Stimulated activated naive CD8-positive, alpha-beta T cell treated with anti-CD3 and anti-CD28 coated beads, Interleukin-15, Interleukin-2, amounts not matched to agents 100 U/mL and 50 U/mL, for 24 hours (primary cell): ENCODE measurements around the gene SELENOK.

Experiments used
- ATAC-seq: fragments of 150-1000 bp; cut with Tn5 transposase; one replicate; pipeline ENCODE4 v1.10.0; 2021
- DNase-seq: peaks from one replicate; pipeline ENCODE4 v3.0.0; 2021

SELENOK gene

GRCh38 chr3:53883008-53883407, 8.7 kb downstream of the SELENOK start:
- DNase-seq = no peak
- ATAC-seq = no peak

- peak; percentile 89 for DNase-seq
- peak; percentile 95 for ATAC-seq
Measured at GRCh38 chr3:53881691-53882593, 9.7 kb downstream of the SELENOK start, which contains the start of gene ACTR8. Gene ACTR8, minus strand, starts transcription at chr3:53882152. Its CDS starts 51 bp downstream, at chr3:53882101.

- ATAC-seq = no peak
- no peak for DNase-seq
Measured at GRCh38 chr3:53880396-53881345, 11.0 kb downstream of the SELENOK start.

GRCh38 chr3:53865732-53866499, 25.7 kb downstream of the SELENOK start:
- ATAC-seq = no peak
- DNase-seq = no peak

- DNase-seq = no peak
Measured at GRCh38 chr3:53863145-53863544, 28.5 kb downstream of the SELENOK start.

GRCh38 chr3:53862241-53862640, 29.4 kb downstream of the SELENOK start:
- ATAC-seq (no peak), DNase-seq (no peak)

More at GRCh38 chr3:53863145-53863544, 28.5 kb downstream of the SELENOK start:
- ATAC-seq = no peak

GRCh38 chr3:53860196-53860595, 31.5 kb downstream of the SELENOK start:
- DNase-seq (no peak), ATAC-seq (no peak)

- ATAC-seq (no peak), DNase-seq (no peak)
Measured at GRCh38 chr3:53859178-53859577, 32.5 kb downstream of the SELENOK start.

- DNase-seq = no peak
- ATAC-seq = no peak
Measured at GRCh38 chr3:53858096-53858741, 33.4 kb downstream of the SELENOK start.

GRCh38 chr3:53856964-53857363, 34.7 kb downstream of the SELENOK start:
- DNase-seq = no peak
- no peak for ATAC-seq

- no peak for DNase-seq
Measured at GRCh38 chr3:53850895-53851294, 40.8 kb downstream of the SELENOK start.

GRCh38 chr3:53849916-53850315, 41.7 kb downstream of the SELENOK start:
- no peak for ATAC-seq
- DNase-seq = no peak

More at GRCh38 chr3:53850895-53851294, 40.8 kb downstream of the SELENOK start:
- ATAC-seq = no peak

GRCh38 chr3:53846851-53847155, 44.9 kb downstream of the SELENOK start:
- DNase-seq (no peak), ATAC-seq (no peak)

GRCh38 chr3:53846134-53846850, 45.4 kb downstream of the SELENOK start, which contains the start of the genes CHDH and IL17RB:
Gene CHDH, minus strand, starts transcription at chr3:53846419. Its CDS starts 22,411 bp downstream, at chr3:53824008.
Gene IL17RB, plus strand, starts transcription at chr3:53846568. Its CDS starts 21 bp downstream, at chr3:53846589.
- DNase-seq = peak; percentile 22
- ATAC-seq = peak; percentile 55

- ATAC-seq (no peak), DNase-seq (no peak)
Measured at GRCh38 chr3:53845881-53846133, 45.9 kb downstream of the SELENOK start.

GRCh38 chr3:53845103-53845880, 46.4 kb downstream of the SELENOK start:
- ATAC-seq = no peak
- DNase-seq = peak; percentile 16

- ATAC-seq (no peak), DNase-seq (no peak)
Measured at GRCh38 chr3:53844262-53845102, 47.2 kb downstream of the SELENOK start.

GRCh38 chr3:53843195-53844177, 48.2 kb downstream of the SELENOK start:
- ATAC-seq (no peak), DNase-seq (no peak)
